ENCODE measurements around the gene TIMP2.
"Not testable (repeated sequence)": the region's sequence is repeated elsewhere in the genome, so short reads cannot be mapped to it uniquely, and the experiment has no call there.

TIMP2 gene

GRCh38 chr17:78903101-78903779, 21.9 kb downstream of the TIMP2 start, which contains the start of gene CEP295NL:
CEP295NL (minus strand) TSS chr17:78903201; CDS start chr17:78901828, 1,373 bp downstream.
- DNase-seq: no peak

- not testable (repeated sequence) for DNase-seq
These were observed 23.0 kb downstream of the TIMP2 start for GRCh38 chr17:78902231-78902630.

GRCh38 chr17:78901806-78902205, 23.4 kb downstream of the TIMP2 start:
- no peak for DNase-seq

- no peak for DNase-seq
These were observed 24.4 kb downstream of the TIMP2 start for GRCh38 chr17:78900816-78901215.

- DNase-seq: no peak
These were observed 25.6 kb downstream of the TIMP2 start for GRCh38 chr17:78899361-78900260.

- DNase-seq: no peak
These were observed 26.2 kb downstream of the TIMP2 start for GRCh38 chr17:78898947-78899346.

GRCh38 chr17:78898075-78898836, 26.9 kb downstream of the TIMP2 start:
- no peak for DNase-seq

GRCh38 chr17:78897664-78898047, 27.5 kb downstream of the TIMP2 start:
- no peak for DNase-seq

- no peak for DNase-seq
These were observed 28.1 kb downstream of the TIMP2 start for GRCh38 chr17:78896834-78897663.

- DNase-seq: no peak
These were observed 28.9 kb downstream of the TIMP2 start for GRCh38 chr17:78896091-78896833.

GRCh38 chr17:78895322-78895721, 29.9 kb downstream of the TIMP2 start:
- no peak for DNase-seq

GRCh38 chr17:78893684-78894083, 31.5 kb downstream of the TIMP2 start:
- no peak for DNase-seq

- DNase-seq: no peak
These were observed 32.2 kb downstream of the TIMP2 start for GRCh38 chr17:78892936-78893379.

GRCh38 chr17:78892520-78892919, 32.7 kb downstream of the TIMP2 start:
- DNase-seq: no peak

- no peak for DNase-seq
These were observed 33.1 kb downstream of the TIMP2 start for GRCh38 chr17:78892062-78892456.

GRCh38 chr17:78891406-78892061, 33.7 kb downstream of the TIMP2 start:
- no peak for DNase-seq

- DNase-seq: no peak
These were observed 34.7 kb downstream of the TIMP2 start for GRCh38 chr17:78890498-78890897.

GRCh38 chr17:78890096-78890495, 35.1 kb downstream of the TIMP2 start:
- DNase-seq: not testable (repeated sequence)

- no peak for DNase-seq
These were observed 35.7 kb downstream of the TIMP2 start for GRCh38 chr17:78889531-78889930.

GRCh38 chr17:78888941-78889518, 36.2 kb downstream of the TIMP2 start:
- no peak for DNase-seq

- DNase-seq: no peak
These were observed 38.2 kb downstream of the TIMP2 start for GRCh38 chr17:78886954-78887353.

Measured in NCI-H187 treated with DMSO at 0.1 percent for 48 hours (cell line).